Measurements from ENCODE around the gene AADACL3.
"Not testable (repeated sequence)": the region's sequence is repeated elsewhere in the genome, so short reads cannot be mapped to it uniquely, and the experiment has no call there.

AADACL3 gene

DNA sequence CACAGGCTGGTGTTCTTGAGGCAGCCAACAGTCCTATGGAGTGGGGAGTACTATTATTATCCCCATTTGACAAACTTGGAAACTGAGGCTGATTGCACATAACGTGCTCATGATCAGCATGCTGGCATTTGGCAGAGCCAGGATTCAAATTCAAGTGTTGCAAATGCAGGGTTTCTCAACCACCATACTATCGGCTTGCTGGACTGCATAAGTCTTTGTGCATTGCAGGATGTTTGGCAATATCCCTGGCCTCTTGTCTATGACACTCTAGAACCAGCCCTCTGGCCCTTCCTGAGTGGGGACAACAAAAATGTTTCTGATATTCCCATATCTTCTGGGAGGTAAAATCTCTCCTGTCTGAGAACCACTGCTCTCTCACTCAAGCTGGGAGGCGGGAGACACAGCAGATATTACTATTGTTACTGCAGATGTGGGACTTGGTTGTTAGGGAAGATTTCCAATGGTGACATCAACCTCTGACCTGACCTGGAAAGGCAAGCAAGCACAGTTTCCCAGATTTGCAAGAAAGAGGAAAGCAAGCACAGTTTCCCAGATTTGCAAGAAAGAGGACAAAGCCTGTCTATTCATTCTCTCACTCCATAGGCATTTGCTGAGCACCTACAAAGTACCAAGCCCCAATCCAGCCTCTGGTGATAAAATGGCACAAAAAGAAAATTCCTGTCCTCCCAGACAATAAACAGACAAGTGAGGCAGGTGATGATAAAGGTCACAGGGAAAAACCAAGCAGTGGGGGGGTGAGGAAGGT is 1.0 kb upstream of the AADACL3 start:
- DNase-seq = no peak

- DNase-seq = no peak
Measured at GRCh38 chr1:12717301-12717838, 1.5 kb downstream of the AADACL3 start.

DNA sequence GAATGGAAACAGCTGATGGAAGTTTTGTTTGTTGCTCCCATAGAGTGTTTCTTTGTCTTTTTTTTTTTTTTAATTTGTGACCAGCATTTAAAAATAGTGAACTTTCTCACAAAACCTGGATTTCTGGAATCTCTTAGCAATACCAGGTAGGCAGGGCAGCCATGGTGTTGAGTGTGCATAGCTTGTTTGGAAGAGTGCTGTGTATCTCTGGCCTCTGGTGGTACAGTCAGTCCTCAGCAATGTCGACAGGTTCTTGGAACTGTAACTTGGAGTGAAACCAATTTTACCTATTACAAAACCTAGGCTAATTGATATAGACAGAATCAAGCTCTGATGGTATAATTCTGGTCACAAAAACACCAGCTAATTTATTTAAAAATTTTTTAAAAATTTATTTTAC is 6.7 kb downstream of the AADACL3 start:
- DNase-seq = no peak

DNA sequence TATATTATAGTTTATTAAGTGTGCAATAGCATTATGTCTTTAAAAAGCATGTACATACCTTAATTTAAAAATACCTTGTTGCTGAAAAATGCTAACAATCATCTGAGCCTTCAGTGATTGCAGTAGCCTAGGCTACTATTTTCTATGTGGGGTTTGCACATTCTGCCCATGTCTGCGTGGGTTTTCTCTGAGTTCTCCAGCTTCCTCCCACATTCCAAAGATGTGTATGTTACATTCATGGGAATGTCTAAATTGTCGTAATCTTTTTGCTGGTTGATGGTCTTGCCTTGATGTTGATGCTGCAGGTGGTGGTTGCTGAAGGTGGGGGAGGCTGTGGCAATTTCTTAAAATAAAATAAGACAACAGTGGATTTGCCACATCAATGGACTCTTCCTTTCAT is 12.5 kb downstream of the AADACL3 start:
- DNase-seq = no peak

- DNase-seq = no peak
Measured at GRCh38 chr1:12730156-12730555, 14.2 kb downstream of the AADACL3 start.

DNA sequence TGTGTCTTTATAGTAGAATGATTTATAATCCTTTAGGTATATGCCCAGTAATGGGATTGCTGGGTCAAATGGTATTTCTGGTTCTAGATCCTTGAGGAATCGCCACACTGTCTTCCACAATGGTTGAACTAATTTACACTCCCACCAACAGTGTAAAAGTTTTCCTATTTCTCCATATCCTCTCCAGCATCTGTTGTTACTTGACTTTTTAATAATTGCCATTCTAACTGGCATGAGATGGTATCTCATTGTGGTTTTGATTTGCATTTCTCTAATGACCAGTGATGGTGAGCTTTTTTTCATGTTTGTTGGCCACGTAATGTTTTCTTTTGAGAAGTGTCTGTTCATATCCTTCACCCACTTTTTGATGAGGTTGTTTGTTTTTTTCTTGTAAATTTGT is 15.2 kb downstream of the AADACL3 start:
- DNase-seq = not testable (repeated sequence)

- DNase-seq = no peak
Measured at GRCh38 chr1:12734651-12735050, 18.7 kb downstream of the AADACL3 start.

- no peak for DNase-seq
Measured at GRCh38 chr1:12738934-12739333, 23.0 kb downstream of the AADACL3 start.

GRCh38 chr1:12739613-12740012 is 23.7 kb downstream of the AADACL3 start:
- DNase-seq = no peak

GRCh38 chr1:12741946-12742345 is 26.0 kb downstream of the AADACL3 start:
- no peak for DNase-seq

GRCh38 chr1:12745126-12745991 is 29.4 kb downstream of the AADACL3 start:
- no peak for DNase-seq

DNA sequence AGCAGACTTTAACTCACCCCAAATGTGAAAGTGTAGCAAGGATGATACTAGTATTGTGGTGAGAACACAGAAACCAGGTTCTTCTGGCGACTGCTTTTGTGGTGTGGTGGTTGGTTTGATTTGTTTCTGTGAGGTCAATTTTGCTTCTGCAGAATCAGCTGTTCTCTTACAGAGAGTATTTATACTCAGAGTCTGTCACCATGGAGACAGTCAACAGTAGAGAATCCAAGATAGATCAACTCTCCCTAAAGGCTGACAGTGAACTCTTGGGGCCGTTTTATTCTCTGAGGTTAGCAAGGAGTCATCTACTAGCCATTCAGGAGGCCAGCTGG is 30.0 kb downstream of the AADACL3 start, which contains the start of gene CFAP107:
Gene CFAP107, plus strand, starts transcription at position 209 of the 332 bp plus-strand sequence. CDS start 231 bp downstream, outside the sequence.
- DNase-seq = no peak

DNA sequence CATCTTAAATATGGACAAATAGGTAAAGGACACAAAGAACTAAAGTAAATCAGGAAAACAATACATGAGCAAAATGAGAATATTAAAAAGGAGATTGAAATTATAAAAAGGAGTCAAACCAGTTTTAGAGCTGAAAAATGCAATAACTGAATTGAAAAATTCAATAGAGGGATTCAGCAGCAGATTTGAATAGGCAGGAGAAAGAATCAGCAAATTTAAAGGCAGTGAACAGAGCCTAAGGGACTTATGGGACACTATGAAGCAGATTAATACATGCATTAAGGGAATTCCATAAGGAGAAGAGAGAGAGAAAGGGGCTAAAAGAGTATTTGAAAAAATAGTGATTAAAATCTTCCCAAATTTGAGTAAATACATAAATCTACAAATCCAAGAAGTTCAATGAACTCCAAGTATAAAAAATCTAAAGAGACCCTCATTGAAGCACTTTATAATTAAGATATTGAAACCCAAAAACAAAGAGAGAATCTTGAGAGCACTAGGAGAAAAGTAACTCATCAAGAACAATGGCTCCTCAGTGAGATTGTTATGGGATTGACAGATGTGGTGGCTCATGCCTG is 33.0 kb downstream of the AADACL3 start:
- DNase-seq = no peak

DNA sequence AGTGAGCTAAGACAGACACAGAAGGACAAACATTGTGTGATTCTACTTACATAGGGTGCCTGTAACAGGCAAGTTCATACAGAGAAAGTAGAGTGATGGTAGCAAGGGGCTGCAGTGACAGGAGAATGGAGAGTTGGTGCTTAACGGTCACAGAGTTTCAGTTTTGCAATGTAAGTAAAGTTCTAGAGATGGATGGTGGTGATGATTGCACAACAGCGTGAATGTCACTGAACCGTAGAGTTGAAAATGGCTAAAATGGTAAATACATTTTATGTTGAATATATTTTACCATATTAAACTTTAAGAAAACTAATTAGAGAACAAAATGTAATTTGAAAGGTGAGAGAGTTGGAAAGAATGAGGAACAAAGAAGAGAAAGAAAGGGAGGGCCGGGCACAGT is 38.8 kb downstream of the AADACL3 start:
- no peak for DNase-seq

DNA sequence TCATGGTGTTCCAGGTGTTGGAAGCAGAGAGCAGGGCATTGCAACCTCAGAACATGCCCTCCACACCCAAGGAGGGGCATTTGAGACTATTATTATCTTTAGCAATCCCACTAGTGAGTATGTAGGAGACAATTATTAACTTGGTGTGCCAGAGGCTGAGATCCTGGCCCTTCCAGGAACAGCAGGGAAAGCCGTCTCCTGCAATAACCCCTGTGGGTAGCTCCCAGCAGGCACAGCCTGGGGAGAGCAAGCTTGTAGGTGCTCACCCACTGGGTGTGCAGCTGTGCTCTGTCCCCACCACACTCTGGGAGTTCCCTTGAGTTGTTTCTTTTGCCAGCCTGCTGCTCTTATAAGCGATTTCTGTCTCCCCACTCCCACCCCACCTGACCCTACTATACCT is 40.4 kb downstream of the AADACL3 start:
- no peak for DNase-seq

- DNase-seq = no peak
Measured at GRCh38 chr1:12756768-12757413, 41.0 kb downstream of the AADACL3 start.

- DNase-seq = no peak
Measured at GRCh38 chr1:12757836-12758235, 41.9 kb downstream of the AADACL3 start.

DNA sequence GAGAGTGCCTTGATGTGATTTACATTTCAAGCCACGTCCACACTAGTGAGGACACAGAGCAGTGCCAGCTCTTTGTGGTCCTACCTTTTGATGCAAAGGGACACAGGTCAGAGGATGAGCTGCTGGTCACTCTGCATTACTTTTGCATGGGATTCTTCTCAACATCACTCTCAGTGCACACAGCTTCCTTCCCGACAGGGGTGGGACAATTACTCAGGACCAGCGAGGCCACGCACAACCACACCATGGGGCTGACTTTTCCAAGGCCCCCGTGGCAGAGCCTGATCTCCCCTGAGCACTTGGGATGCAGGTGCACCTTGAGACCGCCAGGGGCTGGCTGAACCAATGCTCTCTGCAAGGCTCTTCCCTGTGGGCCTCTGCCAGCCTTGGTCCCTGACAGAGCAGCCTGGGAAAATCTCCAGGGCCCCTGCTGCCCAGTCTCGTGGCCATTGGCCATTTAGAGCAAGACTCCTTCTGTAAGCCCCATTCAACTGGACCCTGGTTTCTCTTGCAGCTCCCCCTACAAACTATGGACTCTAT is 44.4 kb downstream of the AADACL3 start:
- no peak for DNase-seq

DNA sequence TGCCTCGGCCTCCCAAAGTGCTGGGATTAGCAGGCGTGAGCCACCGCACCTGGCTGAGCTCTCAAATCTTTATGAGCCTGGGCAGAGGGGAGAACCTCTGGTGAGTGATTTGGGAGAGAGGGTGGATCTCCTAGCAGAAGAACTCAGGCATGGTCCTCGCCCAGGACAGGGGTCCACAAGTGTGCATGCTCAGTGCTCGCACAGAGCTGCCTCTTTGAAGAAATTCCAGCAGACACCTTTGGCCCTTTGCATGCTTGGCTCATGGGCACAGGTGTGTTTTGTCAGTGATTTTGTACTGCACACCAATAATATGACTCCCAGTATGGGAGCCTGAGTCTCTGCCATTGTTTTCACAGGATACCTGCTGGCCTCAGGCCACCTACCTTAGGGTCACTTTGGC is 45.9 kb downstream of the AADACL3 start:
- no peak for DNase-seq

DNA sequence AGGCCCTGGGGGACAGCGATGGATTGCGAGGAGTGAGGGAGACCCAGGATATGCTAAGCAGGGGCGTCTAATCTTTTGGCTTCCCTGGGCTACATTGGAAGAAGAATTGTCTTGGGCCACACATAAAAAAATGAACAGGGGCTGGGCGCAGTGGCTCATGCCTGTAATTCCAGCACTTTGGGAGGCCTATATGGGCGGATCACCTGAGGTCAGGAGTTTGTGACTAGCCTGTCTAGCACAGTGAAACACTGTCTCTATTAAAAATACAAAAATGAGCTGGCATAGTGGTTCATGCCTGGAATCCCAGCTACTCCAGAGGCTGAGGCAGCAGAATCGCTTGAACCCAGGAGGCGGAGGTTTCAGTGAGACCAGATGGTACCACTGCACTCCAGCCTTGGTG is 46.9 kb downstream of the AADACL3 start:
- no peak for DNase-seq

DNA sequence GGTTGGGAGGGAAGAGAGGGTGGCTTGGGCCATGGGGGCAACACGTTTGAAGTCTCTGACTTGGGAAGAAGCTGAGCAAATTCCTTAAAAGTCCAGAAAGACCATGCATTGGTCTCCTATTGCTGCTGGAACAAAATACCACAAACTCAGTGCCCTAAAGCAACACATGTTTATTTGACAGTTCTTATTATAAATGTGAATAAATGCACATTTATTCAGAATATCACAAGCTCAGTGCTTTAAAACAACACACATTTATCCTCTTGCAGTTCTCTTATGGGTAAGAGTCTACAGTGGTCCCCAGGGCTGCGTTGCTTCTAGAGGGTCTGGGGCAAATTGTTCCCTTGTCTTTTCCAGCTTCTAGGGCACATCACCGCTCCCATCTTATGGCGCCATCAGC is 47.6 kb downstream of the AADACL3 start:
- DNase-seq = no peak

GRCh38 chr1:12764016-12764415 is 48.1 kb downstream of the AADACL3 start:
- no peak for DNase-seq

- no peak for DNase-seq
Measured at GRCh38 chr1:12769031-12769430, 53.1 kb downstream of the AADACL3 start.

All from DMS79 treated with DMSO at 0.1 percent for 48 hours (cell line).